GM23248 (cell line): ENCODE data around the gene SLC4A8.

Experiments used
- EZH2 ChIP-seq: fragments of 200-600 bp; sonication (generic); IDR thresholded peaks from 2 replicates; pipeline ENCODE4 v1.6.1; 2018; ENCODE audit warnings: antibody characterized with exemption, mild to moderate bottlenecking; ENCODE audit not compliant: insufficient read depth, poor library complexity, severe bottlenecking
- EZH2phosphoT487 ChIP-seq: fragments of 200-600 bp; sonication (generic); IDR thresholded peaks from 2 replicates; pipeline ENCODE4 v1.6.1; 2018; ENCODE audit warnings: antibody characterized with exemption, moderate library complexity, mild to moderate bottlenecking, low read depth; ENCODE audit not compliant: insufficient read depth

GRCh38 chr12:51448618-51449256, 24.1 kb downstream of the SLC4A8 start:
- TF ChIP-seq EZH2phosphoT487 (no peak), EZH2 (no peak)
